ENCODE measurements around the gene B3GNT5.

Gene B3GNT5

DNA sequence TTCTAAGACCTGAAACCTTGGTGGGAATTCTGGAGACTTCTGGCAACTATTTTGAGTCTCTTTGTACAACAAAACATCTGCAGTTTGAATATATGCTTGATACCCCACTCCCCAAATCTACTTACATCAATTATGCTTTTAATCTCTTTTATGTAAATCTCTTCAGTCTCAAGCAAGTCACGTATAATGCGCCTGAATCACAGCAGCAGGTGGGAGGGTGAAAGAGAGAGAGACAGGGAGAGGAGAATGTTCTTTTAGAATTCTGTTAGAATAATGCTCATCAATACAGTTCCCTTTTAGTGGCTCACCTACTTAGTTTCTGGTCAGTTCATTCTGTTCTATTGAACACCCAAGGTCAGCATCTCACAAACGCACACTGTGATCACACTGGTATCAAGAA, 22.2 kb upstream of the B3GNT5 start:
- DNase-seq = no peak

GRCh38 chr3:183233966-183234365, 19.1 kb upstream of the B3GNT5 start:
- no peak for DNase-seq

DNA sequence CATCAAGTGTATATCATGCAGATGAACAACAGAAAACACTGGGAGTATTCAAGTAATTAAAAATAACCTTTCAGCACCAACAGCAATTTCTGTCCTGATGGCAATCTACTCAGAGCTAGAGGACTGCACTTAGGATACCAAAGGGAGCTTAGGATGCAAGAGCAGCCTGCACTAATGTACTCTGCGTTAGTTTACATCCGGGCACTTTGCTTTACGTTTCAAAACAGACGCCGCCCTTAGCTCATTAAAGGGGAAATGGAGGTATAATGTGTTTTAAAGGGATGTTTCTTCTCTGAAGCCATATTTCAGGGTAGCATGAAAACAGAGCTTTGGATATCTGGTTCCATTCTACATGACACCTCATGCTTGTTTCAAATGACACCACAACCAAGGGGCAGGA, 14.0 kb upstream of the B3GNT5 start:
- DNase-seq = no peak

- DNase-seq = no peak
Measured at GRCh38 chr3:183242431-183242830, 10.6 kb upstream of the B3GNT5 start.

DNA sequence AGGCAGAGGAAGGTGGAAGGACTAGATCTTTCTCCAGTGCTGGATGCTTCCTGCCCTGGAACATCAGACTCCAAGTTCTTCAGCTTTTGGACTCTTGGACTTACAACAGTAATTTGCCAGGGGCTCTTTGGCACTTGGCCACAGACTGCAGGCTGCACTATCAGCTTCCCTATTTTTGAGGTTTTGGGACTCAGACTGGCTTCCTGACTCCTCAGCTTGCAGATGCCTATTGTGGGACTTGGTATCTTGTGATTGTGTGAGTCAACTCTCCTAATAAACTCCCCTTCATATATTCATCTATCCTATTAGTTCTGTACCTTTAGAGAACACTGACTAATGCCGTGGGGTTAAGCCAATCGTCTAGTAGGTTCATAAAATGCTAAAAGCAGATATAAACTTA, 8.8 kb upstream of the B3GNT5 start:
- DNase-seq = no peak

DNA sequence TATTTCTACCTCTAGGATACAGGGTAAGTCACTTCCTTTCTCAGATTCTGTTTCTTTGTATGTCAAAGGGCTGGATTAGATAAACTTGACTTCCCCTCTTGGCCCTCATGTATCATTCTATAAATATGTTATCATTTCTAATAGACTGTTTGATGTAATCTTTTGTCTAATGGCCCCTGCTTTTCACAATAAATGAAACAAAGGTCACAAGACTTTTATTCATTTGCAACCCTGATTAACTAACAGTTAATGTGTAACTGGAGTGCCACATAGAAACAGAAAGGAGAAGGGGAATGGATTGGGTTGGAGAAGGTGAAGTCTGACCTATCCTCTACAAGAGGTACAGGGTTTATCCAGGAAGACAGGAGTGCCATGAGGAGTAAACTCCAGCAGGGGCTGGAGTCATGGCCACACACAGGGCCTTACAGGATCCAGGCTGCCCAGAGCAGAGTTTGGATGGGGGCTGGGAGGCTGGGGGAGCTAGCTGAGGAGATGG, 8.0 kb upstream of the B3GNT5 start:
- no peak for DNase-seq

- no peak for DNase-seq
Measured at GRCh38 chr3:183247011-183247589, 6.0 kb upstream of the B3GNT5 start.

GRCh38 chr3:183249006-183249718, 3.9 kb upstream of the B3GNT5 start:
- DNase-seq = no peak

GRCh38 chr3:183252118-183252782, 803 bp upstream of the B3GNT5 start:
- DNase-seq = no peak

- peak; percentile 26 for DNase-seq
Measured at GRCh38 chr3:183253528-183254486, 754 bp downstream of the B3GNT5 start.

DNA sequence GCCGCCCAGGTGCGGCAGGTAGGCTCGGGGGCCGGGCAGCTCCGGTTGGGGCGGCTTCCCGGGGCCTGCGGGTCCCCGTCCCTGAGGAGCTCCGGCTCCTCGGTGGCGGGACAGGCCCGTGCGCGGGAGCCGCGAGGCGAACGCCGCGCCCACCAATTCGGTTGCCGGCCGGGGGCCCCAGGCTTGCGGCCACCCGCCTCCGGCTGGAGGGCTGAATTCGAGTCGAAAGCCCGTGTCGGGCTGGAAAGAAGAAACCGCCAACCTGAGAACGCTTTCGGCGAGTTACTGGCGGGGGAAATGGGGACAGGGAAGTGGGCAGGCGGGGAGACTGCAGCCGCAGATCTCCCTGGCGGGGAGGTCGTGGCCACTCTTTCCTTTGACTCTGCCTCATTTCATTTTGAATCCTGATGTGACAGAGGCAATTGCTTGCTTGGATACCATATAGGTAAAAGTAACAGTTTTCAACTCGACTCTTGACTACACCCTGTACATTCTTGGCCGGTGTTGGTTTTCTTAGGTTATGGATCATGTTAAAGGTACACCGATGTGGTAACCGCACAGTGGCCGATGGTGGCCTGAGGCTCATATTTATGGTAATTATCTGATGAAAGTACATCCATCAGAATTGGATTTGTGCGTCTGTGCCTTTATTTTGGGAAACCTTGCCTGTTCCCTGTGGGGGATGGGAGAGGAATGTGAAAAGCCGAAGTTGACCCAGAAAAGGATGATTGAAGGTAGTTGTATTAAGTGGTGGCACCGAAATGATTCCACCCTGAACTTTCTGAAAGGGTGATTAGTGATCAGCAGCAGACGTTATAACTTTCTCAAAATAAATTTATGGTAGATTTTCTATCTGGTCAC, 1.7 kb downstream of the B3GNT5 start:
- peak; percentile 57 for DNase-seq

DNA sequence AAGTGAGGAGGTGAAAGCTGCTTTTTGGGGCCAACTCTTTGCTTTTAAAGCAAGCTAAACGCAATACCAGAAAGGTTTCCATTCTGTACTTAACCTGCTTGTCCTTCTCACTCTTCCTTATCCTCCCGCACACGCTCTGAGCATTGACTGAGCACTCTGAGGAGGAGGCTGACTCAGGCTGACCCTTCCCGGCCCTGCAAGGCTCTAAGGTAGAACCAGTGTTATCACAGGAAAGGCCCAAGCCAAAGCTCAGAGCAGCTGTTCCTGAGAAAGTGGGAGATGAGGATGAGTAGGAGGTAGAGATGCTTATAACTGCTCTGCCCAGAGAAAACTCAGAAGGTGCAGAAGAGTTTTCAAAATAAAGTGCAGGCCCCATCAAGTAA, 2.3 kb downstream of the B3GNT5 start:
- DNase-seq = peak; percentile 52

- no peak for DNase-seq
Measured at GRCh38 chr3:183259087-183259486, 6.0 kb downstream of the B3GNT5 start.

GRCh38 chr3:183259621-183260020, 6.6 kb downstream of the B3GNT5 start:
- no peak for DNase-seq

- DNase-seq = peak; percentile 39
Measured at GRCh38 chr3:183260167-183260904, 7.3 kb downstream of the B3GNT5 start.

- DNase-seq = no peak
Measured at GRCh38 chr3:183261151-183261724, 8.2 kb downstream of the B3GNT5 start.

DNA sequence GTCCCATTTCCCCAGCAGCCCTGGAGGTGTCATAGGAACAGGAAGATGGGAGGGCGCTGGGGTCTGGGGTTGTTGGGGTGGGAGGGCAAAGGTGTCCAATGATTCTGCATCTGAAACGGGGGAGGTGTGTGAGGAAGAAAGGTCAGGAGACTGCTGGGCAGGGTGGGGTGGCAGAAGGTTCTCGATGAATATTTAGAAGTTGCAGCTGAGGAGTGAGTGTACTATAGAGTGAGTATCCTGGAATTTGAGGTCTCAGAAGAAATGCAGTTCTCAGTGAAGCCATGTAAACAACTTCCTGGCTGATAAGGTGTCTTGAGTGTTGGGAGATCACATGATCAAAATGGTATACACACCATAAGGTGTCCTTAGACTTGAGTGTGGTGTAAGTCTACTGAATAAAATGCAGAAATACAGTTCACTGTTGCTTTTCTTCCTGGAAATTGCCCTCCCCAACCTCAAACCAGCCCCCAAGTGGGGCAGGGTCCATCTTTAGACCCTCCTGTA, 9.9 kb downstream of the B3GNT5 start:
- no peak for DNase-seq

DNA sequence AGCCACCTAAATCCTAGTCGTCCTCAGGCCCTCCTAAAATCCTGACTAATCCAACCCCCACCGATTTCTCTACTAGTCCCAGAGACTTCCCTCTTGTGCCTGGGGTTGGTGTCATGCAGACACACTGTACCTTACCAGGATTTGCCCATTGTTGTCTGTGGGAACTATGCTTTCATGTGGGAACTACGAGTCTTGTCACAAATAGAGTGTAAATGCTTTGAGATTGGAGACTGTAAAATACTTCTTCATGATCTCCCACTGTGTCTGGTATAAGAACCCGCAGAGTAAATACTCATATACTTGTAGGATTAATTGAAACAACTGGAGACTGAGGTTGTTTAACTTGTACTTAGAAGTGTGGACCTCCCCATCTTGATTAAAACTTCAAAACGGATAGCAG, 11.2 kb downstream of the B3GNT5 start:
- DNase-seq = peak; percentile 24

GRCh38 chr3:183265157-183265642, 12.1 kb downstream of the B3GNT5 start:
- no peak for DNase-seq

DNA sequence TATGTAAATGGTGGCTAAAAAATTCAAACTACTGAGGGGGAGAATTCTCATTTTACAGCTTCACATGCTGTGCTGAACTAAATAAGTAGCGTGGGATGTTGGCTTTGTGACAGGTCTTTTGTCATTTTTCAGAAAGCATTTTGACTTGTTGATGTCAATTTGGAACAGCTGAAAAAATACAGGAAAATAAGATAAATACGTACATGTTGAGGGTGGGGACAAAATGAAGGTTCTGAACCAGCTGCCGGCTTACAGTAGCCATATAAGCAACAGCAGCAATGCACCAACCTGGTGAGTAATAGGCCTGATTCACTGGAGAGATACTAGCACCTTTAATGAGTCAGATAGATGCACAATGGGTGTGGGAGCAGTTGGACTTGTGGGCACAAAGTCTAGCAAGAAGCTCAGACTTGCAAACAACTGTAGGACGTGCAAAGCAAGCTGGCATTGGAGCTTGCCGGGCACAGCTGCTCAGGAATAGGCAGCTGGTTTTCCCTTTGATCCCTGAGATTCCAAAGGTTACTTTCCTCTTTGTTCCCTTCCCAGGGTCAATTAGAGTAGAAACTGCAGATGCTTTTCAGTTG, 12.9 kb downstream of the B3GNT5 start:
- no peak for DNase-seq
